ENCODE data around the gene ELMO1. TPM values are rescaled to one million over a fixed set of nuclear protein-coding genes. Genes with fewer than 3 reads are reported as not detected.
A peak's percentile ranks its signal among the peaks of the same experiment; 100 is the strongest.

ELMO1 gene
- total RNA-seq, 2 experiments from 2014 or later = 101 TPM

DNA sequence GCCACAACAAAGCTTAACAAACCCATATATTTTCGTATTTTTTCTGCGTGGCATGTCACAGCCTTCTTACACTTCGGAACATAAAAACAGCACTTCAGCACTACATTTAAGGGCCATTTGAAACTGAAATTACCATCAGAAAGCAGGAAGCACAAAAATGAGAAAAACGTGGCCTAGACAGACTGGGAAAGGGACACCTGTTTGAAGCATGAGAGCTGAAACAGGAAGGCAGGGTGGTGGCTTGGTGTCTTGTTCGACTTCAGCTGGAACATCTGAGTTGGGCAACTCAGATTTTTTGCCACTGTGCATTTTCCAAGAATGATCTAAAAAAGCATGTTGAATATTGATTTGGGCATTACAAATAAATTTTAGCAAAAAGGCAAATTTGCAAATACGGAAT is 243.2 kb downstream of the ELMO1 start:
- no peaks in the 10 kb centered on the region for H3K9me3 Mint-ChIP-seq (ENCODE audit: low read depth)
- H3K4me1 Mint-ChIP-seq = peaks cover 14% of the 10 kb centered on the region
- ATAC-seq (no peak), DNase-seq (no peak)
- H3K27ac Mint-ChIP-seq = no peak overlapping the region
- no peaks in the 10 kb centered on the region for H3K27me3 Mint-ChIP-seq
- CTCF ChIA-PET = interaction anchor here (1.2 to 2.2 kb wide), 2 partner anchors 24 to 148 kb away, joined by 4 to 8 read pairs; no protein-coding TSS in a partner anchor
- H3K36me3 Mint-ChIP-seq = peaks cover 25% of the 10 kb centered on the region
- no peak overlapping the region for H3K4me3 Mint-ChIP-seq

- Mint-ChIP-seq H3K4me1 (peaks cover 15% of the 10 kb centered on the region), H3K36me3 (peaks cover 31% of the 10 kb centered on the region), H3K27me3 (no peaks in the 10 kb centered on the region), H3K9me3 (ENCODE audit: low read depth) (no peaks in the 10 kb centered on the region), H3K27ac (no peak overlapping the region), H3K4me3 (no peak overlapping the region)
- CTCF ChIA-PET = interaction anchor here (0.8 to 10.0 kb wide), 12 partner anchors 9 to 728 kb away, joined by 3 to 63 read pairs (median 4); no protein-coding TSS in a partner anchor
- no peak for ATAC-seq
- no peak for DNase-seq
Measured at GRCh38 chr7:37201876-37202198, 246.8 kb downstream of the ELMO1 start.

- ATAC-seq = peak; percentile 56
- CTCF ChIA-PET = interaction anchor here (0.7 to 10.0 kb wide), 19 partner anchors 9 to 732 kb away, joined by 3 to 63 read pairs (median 4); no protein-coding TSS in a partner anchor
Measured at GRCh38 chr7:37201003-37201875, 247.4 kb downstream of the ELMO1 start.

DNA sequence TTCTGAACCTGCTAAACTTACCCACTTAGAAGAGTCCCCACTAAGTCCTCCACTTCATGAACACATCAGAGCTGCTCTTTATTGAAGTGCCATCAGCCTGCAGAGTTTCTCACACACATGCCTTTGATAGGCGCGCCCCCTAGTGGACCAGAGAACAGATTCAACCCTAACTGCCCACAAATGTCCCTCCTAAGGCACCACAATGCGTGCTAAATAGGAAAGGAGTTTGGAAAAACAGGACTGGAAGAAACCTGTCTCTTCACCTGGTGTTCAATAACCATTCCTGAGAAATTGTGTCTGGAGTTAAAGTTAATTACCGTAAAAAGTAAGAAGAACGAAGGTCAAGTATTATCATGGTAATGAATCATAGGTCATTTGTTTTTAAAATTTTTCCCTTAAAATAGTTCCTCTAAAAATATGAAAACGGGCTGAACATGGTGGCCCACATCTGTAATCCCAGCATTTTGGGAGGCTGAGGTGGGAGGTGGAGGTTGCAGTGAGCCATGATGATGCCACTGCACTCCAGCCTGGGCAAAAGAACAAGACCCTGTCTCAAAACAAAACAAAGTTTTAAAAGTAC is 249.7 kb downstream of the ELMO1 start:
- no peaks in the 10 kb centered on the region for H3K9me3 Mint-ChIP-seq (ENCODE audit: low read depth)
- peaks cover 10% of the 10 kb centered on the region for H3K36me3 Mint-ChIP-seq
- ATAC-seq (peak; percentile 83), DNase-seq (peak; percentile 82)
- no peak overlapping the region for H3K27ac Mint-ChIP-seq
- peaks cover 3% of the 10 kb centered on the region for H3K4me1 Mint-ChIP-seq
- H3K4me3 Mint-ChIP-seq = no peak overlapping the region
- CTCF ChIA-PET = interaction anchor here (0.6 to 10.0 kb wide), 25 partner anchors 10 to 880 kb away, joined by 3 to 63 read pairs (median 4); no protein-coding TSS in a partner anchor
- H3K27me3 Mint-ChIP-seq = no peaks in the 10 kb centered on the region

More at GRCh38 chr7:37201003-37201875, 247.4 kb downstream of the ELMO1 start:
- no peak overlapping the region for H3K27ac Mint-ChIP-seq
- H3K4me1 Mint-ChIP-seq = peaks cover 11% of the 10 kb centered on the region
- H3K27me3 Mint-ChIP-seq = no peaks in the 10 kb centered on the region
- no peaks in the 10 kb centered on the region for H3K9me3 Mint-ChIP-seq (ENCODE audit: low read depth)
- peaks cover 31% of the 10 kb centered on the region for H3K36me3 Mint-ChIP-seq
- peak; percentile 62 for DNase-seq
- H3K4me3 Mint-ChIP-seq = no peak overlapping the region

DNA sequence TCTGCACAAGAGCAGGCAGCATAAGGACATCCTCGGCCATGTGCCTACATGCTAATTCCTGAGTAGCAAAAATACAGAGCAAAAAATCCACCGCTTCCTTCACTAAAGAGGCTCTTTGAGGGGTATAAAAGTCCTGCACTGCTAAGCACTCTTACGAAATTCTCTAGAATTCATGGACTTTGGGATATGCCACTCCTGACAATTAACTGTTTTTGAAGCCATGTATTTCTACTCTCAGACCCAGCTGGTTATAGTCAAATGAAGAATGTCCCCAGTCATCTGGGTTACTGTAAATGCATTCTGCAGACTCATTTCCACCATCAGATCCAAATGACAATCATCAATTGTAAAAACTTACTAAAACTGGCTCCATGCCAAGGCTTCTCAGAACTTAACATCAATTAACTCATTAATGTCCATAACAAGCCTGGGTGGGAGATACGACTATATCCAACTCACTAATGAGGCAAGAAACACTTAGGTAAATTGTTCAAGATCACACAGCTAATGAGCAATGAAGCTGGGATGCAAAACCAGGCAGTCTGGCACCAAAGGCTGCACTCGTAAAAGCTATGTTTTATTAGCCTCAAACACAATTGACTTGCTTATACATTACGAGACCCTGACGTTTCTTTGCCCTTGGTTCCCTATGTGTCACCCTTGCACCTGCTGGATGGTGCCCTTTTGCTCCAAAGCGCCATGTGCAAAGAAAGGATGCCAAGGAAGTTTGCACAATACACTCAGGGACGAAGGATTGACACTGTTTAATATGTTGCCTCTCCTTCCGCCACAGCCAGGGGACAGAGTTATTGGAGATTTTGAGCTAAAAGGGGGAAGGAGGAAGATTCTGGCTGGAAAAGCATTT is 250.4 kb downstream of the ELMO1 start:
- Mint-ChIP-seq H3K9me3 (ENCODE audit: low read depth) (no peaks in the 10 kb centered on the region), H3K36me3 (peaks cover 8% of the 10 kb centered on the region), H3K4me3 (no peak overlapping the region), H3K27me3 (no peaks in the 10 kb centered on the region), H3K4me1 (peaks cover 3% of the 10 kb centered on the region), H3K27ac (no peak overlapping the region)
- ATAC-seq (no peak), DNase-seq (no peak)
- CTCF ChIA-PET = interaction anchor here (0.6 to 10.0 kb wide), 25 partner anchors 9 to 879 kb away, joined by 3 to 63 read pairs (median 4); no protein-coding TSS in a partner anchor

- Mint-ChIP-seq H3K27ac (no peak overlapping the region), H3K4me3 (no peak overlapping the region), H3K4me1 (peaks cover 3% of the 10 kb centered on the region), H3K27me3 (no peaks in the 10 kb centered on the region), H3K9me3 (ENCODE audit: low read depth) (no peaks in the 10 kb centered on the region), H3K36me3 (peaks cover 6% of the 10 kb centered on the region)
- DNase-seq = no peak
- ATAC-seq = no peak
- CTCF ChIA-PET = interaction anchor here (1.1 to 10.0 kb wide), 5 partner anchors 14 to 710 kb away, joined by 3 to 63 read pairs (median 9); no protein-coding TSS in a partner anchor
Measured at GRCh38 chr7:37197108-37197507, 251.6 kb downstream of the ELMO1 start.

DNA sequence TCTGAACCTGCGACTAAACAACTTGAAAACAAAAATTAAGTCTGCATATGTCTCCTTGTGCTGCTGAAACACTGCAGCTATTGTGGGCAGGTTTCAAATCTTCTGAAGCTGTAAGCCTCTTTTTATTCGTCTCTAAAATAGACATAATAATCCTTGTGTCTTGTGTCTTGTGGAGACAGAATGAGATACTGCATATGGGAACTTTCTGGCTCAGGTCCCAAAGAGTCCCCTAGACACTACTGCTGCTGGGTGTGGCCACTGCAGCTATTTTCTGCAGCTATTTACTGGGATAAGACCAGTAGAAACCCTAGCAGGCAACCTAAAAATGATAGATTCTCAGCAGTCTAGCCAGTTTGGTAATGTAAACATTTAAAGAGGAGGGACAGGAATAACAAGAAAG is 252.0 kb downstream of the ELMO1 start:
- no peak overlapping the region for H3K27ac Mint-ChIP-seq
- DNase-seq = no peak
- no peak for ATAC-seq
- H3K9me3 Mint-ChIP-seq (ENCODE audit: low read depth) = no peaks in the 10 kb centered on the region
- peaks cover 3% of the 10 kb centered on the region for H3K4me1 Mint-ChIP-seq
- CTCF ChIA-PET = interaction anchor here (1.1 to 10.0 kb wide), 3 partner anchors 13 to 709 kb away, joined by 3 to 63 read pairs (median 9); no protein-coding TSS in a partner anchor
- no peaks in the 10 kb centered on the region for H3K27me3 Mint-ChIP-seq
- peaks cover 9% of the 10 kb centered on the region for H3K36me3 Mint-ChIP-seq
- no peak overlapping the region for H3K4me3 Mint-ChIP-seq

- H3K4me1 Mint-ChIP-seq = peaks cover 3% of the 10 kb centered on the region
- no peak overlapping the region for H3K27ac Mint-ChIP-seq
- ATAC-seq = no peak
- no peaks in the 10 kb centered on the region for H3K27me3 Mint-ChIP-seq
- CTCF ChIA-PET = interaction anchor here (2.4 to 10.0 kb wide), 2 partner anchors 12 to 708 kb away, joined by 9 to 63 read pairs; no protein-coding TSS in a partner anchor
- H3K9me3 Mint-ChIP-seq (ENCODE audit: low read depth) = no peaks in the 10 kb centered on the region
- DNase-seq = no peak
- no peak overlapping the region for H3K4me3 Mint-ChIP-seq
- peaks cover 11% of the 10 kb centered on the region for H3K36me3 Mint-ChIP-seq
Measured at GRCh38 chr7:37195388-37195787, 253.3 kb downstream of the ELMO1 start.

DNA sequence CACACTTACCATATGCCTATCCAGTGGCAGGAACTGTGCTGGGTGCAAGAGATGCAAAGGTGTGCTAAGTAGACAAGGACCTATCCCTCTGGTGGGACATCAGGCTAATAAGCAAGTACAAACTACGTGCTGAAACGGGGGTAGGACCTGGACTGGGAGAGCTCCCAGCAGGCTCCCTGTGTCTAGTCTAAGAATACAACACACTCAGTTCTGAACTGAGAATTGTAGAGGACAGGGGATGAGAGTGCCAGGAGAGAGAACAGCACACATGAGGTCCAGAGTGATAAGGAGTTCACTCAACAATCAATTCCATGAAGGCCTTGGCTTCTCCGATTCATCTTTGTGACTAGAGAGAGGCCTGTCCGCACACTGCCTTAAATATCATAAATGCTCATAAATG is 253.7 kb downstream of the ELMO1 start:
- CTCF ChIA-PET = interaction anchor here (2.4 to 10.0 kb wide), 2 partner anchors 12 to 707 kb away, joined by 9 to 63 read pairs; no protein-coding TSS in a partner anchor
- ATAC-seq = no peak
- Mint-ChIP-seq H3K4me1 (peaks cover 3% of the 10 kb centered on the region), H3K4me3 (no peak overlapping the region), H3K9me3 (ENCODE audit: low read depth) (no peaks in the 10 kb centered on the region), H3K27ac (no peak overlapping the region), H3K27me3 (no peaks in the 10 kb centered on the region), H3K36me3 (peaks cover 11% of the 10 kb centered on the region)
- DNase-seq = no peak

DNA sequence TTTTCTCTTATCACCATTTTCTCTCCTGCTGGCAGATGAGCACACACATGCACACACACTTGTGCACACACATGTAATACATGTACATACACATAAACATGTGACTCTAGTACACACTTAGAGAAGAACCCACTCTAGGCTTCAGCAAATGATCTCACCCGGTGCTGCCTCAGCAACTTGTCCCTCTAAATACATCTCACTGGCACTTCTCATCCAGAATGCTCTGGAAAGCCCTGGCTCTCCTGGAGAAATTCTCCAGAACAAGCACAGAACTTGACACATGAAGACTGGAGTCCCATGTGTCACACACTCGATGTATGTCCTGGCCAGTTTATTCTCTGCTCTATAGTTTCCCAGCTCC is 254.9 kb downstream of the ELMO1 start:
- Mint-ChIP-seq H3K4me1 (peaks cover under 1% of the 10 kb centered on the region), H3K36me3 (peaks cover 10% of the 10 kb centered on the region), H3K4me3 (no peak overlapping the region), H3K27me3 (no peaks in the 10 kb centered on the region), H3K9me3 (ENCODE audit: low read depth) (no peaks in the 10 kb centered on the region), H3K27ac (no peak overlapping the region)
- no peak for DNase-seq
- ATAC-seq = no peak
- CTCF ChIA-PET = interaction anchor here (1.0 to 10.0 kb wide), 3 partner anchors 11 to 672 kb away, joined by 4 to 63 read pairs (median 4); no protein-coding TSS in a partner anchor

- Mint-ChIP-seq H3K27ac (no peak overlapping the region), H3K4me3 (no peak overlapping the region), H3K36me3 (peaks cover 11% of the 10 kb centered on the region), H3K27me3 (no peaks in the 10 kb centered on the region), H3K9me3 (ENCODE audit: low read depth) (no peaks in the 10 kb centered on the region), H3K4me1 (no peaks in the 10 kb centered on the region)
- DNase-seq (no peak), ATAC-seq (no peak)
- CTCF ChIA-PET = interaction anchor here (1.0 to 10.0 kb wide), 3 partner anchors 10 to 672 kb away, joined by 4 to 63 read pairs (median 4); no protein-coding TSS in a partner anchor
Measured at GRCh38 chr7:37193087-37193774, 255.4 kb downstream of the ELMO1 start.

- ATAC-seq (no peak), DNase-seq (no peak)
- H3K4me3 Mint-ChIP-seq = no peak overlapping the region
- no peaks in the 10 kb centered on the region for H3K27me3 Mint-ChIP-seq
- CTCF ChIA-PET = interaction anchor here (0.6 to 1.1 kb wide), 3 partner anchors 9 to 704 kb away, joined by 3 to 4 read pairs (median 3); no protein-coding TSS in a partner anchor
- no peak overlapping the region for H3K27ac Mint-ChIP-seq
- no peaks in the 10 kb centered on the region for H3K9me3 Mint-ChIP-seq (ENCODE audit: low read depth)
- H3K36me3 Mint-ChIP-seq = peaks cover 15% of the 10 kb centered on the region
- H3K4me1 Mint-ChIP-seq = peaks cover 4% of the 10 kb centered on the region
Measured at GRCh38 chr7:37191797-37192196, 256.9 kb downstream of the ELMO1 start.

Measured in activated CD8-positive, alpha-beta memory T cell treated with anti-CD3 and anti-CD28 coated beads, Interleukin-2, amount 10 ng/mL, durations not matched to agents 7 days and 5 days (primary cell).